Neural cell (in vitro differentiated cells): ENCODE measurements around the gene NCAPD3. TPM values are rescaled to one million over a fixed set of nuclear protein-coding genes. Genes with fewer than 3 reads are reported as not detected.
"Not testable (repeated sequence)": the region's sequence is repeated elsewhere in the genome, so short reads cannot be mapped to it uniquely, and the experiment has no call there.

Experiments used
- H2AFZ ChIP-seq: fragments of 200-600, 300-800 bp; sonication (generic), shearing (Covaris generic); 2 replicates; pipeline ENCODE4 v1.6.0; 2014; ENCODE audit warnings: low read depth, mild to moderate bottlenecking, antibody characterized with exemption, low read length, moderate library complexity
- H3F3A ChIP-seq: fragments of 200-600 bp; shearing (Covaris generic); 2 replicates; pipeline ENCODE4 v1.6.1; 2016; ENCODE audit warnings: mild to moderate bottlenecking, moderate library complexity, mixed read lengths, antibody characterized with exemption, low read length; ENCODE audit not compliant: insufficient read depth, poor library complexity, severe bottlenecking
- H3K27ac ChIP-seq: fragments of 200-600, 300-800 bp; sonication (generic), shearing (Covaris generic); 2 replicates; pipeline ENCODE4 v1.5.1; 2014; ENCODE audit warnings: mild to moderate bottlenecking, low read length, moderate library complexity
- H3K27me3 ChIP-seq: fragments of 300-800, 200-600 bp; sonication (generic), shearing (Covaris generic); 2 replicates; pipeline ENCODE4 v1.6.0; 2014; ENCODE audit warnings: mild to moderate bottlenecking, low read depth, low read length, moderate library complexity; ENCODE audit not compliant: insufficient read depth
- H3K36me3 ChIP-seq: fragments of 300-800, 200-600 bp; sonication (generic), shearing (Covaris generic); 2 replicates; pipeline ENCODE4 v1.5.1; 2014; ENCODE audit warnings: mild to moderate bottlenecking, antibody characterized with exemption, low read length, moderate library complexity; ENCODE audit not compliant: insufficient read depth
- H3K4me2 ChIP-seq: fragments of 300-800, 200-600 bp; sonication (generic), shearing (Covaris generic); 2 replicates; pipeline ENCODE4 v1.6.0; 2014; ENCODE audit warnings: mild to moderate bottlenecking, low read length
- H3K4me3 ChIP-seq: fragments of 300-800, 200-600 bp; sonication (generic), shearing (Covaris generic); 2 replicates; pipeline ENCODE4 v1.5.1; 2014; ENCODE audit warnings: mild to moderate bottlenecking, low read length, moderate library complexity
- H3K79me2 ChIP-seq: fragments of 200-600 bp; shearing (Covaris generic); replicated peaks from 2 replicates; pipeline ENCODE4 v1.6.0; 2014; ENCODE audit warnings: mild to moderate bottlenecking, low read length, moderate library complexity; ENCODE audit not compliant: insufficient read depth
- H3K9ac ChIP-seq: fragments of 300-800, 200-600 bp; sonication (generic), shearing (Covaris generic); 2 replicates; pipeline ENCODE4 v1.6.1; 2016; ENCODE audit warnings: mild to moderate bottlenecking, low read length, mixed read lengths
- H3K9me2 ChIP-seq: fragments of 200-600 bp; shearing (Covaris generic); 2 replicates; pipeline ENCODE4 v1.6.1; 2016; ENCODE audit warnings: mild to moderate bottlenecking, low read length, mixed read lengths; ENCODE audit not compliant: insufficient read depth
- H3K9me3 ChIP-seq: fragments of 200-600, 300-800 bp; sonication (generic), shearing (Covaris generic); 2 replicates; pipeline ENCODE4 v1.6.1; 2016; ENCODE audit warnings: mild to moderate bottlenecking, mixed run types, low read length, moderate library complexity, mixed read lengths
- H4K20me1 ChIP-seq: fragments of 200-600 bp; shearing (Covaris generic); 2 replicates; pipeline ENCODE4 v1.6.1; 2016; ENCODE audit warnings: mild to moderate bottlenecking, mixed run types; ENCODE audit not compliant: insufficient read depth
- CTCF ChIP-seq: fragments of 450-650 bp; IDR thresholded peaks from 2 replicates; pipeline ENCODE4 v1.5.1; 2014; ENCODE audit warnings: antibody characterized with exemption, mild to moderate bottlenecking, moderate library complexity; ENCODE audit not compliant: poor library complexity, severe bottlenecking
- EP300 ChIP-seq: fragments of 450-650 bp; conservative IDR thresholded peaks from 2 replicates; pipeline ENCODE4 v1.6.1; 2014; ENCODE audit warnings: antibody characterized with exemption, mild to moderate bottlenecking, moderate library complexity; ENCODE audit not compliant: poor library complexity, severe bottlenecking
- EZH2 ChIP-seq: fragments of 200-600, 300-800 bp; shearing (Covaris generic), sonication (generic); IDR thresholded peaks from 2 replicates; pipeline ENCODE4 v1.6.1; 2014; ENCODE audit warnings: antibody characterized with exemption, low read length, borderline replicate concordance, mild to moderate bottlenecking; ENCODE audit not compliant: insufficient read depth, poor library complexity, severe bottlenecking
- MXI1 ChIP-seq: fragments of 450-650 bp; conservative IDR thresholded peaks from 2 replicates; pipeline ENCODE4 v1.6.1; 2014; ENCODE audit warnings: antibody characterized with exemption, mild to moderate bottlenecking; ENCODE audit not compliant: poor library complexity, severe bottlenecking
- POLR2AphosphoS5 ChIP-seq: IDR thresholded peaks from 2 replicates; pipeline ENCODE4 v1.6.1; 2012
- RAD21 ChIP-seq: fragments of 450-650 bp; conservative IDR thresholded peaks from 2 replicates; pipeline ENCODE4 v1.6.1; 2014; ENCODE audit warnings: antibody characterized with exemption, mild to moderate bottlenecking, moderate library complexity
- REST ChIP-seq: IDR thresholded peaks from 2 replicates; pipeline ENCODE4 v1.6.1; 2012; ENCODE audit warnings: borderline replicate concordance
- SMC3 ChIP-seq: fragments of 450-650 bp; conservative IDR thresholded peaks from 2 replicates; pipeline ENCODE4 v1.6.1; 2014; ENCODE audit warnings: antibody characterized with exemption, mild to moderate bottlenecking, moderate library complexity; ENCODE audit not compliant: poor library complexity
- TAF1 ChIP-seq: IDR thresholded peaks from 2 replicates; pipeline ENCODE4 v1.6.1; 2012; ENCODE audit warnings: low read depth
- polyA plus RNA-seq: library from polyadenylated mRNA; depleted of rRNA; stranded (reverse); fragments of >200 nt; gene quantifications from 2 replicates; pipeline ENCODE4 v1.2.3, GENCODE V29; 2014

NCAPD3 gene
- polyA plus RNA-seq, 1 donor from 2014 or later: 11.9 TPM

- no peak overlapping the region for H3K4me2 ChIP-seq
- TF ChIP-seq SMC3: no peak
- TF ChIP-seq EZH2: no peak
- TF ChIP-seq CTCF: no peak
- no peak for TF ChIP-seq POLR2AphosphoS5
- no peak for TF ChIP-seq TAF1
- TF ChIP-seq REST: no peak
- no peak for TF ChIP-seq EP300
- no peak for TF ChIP-seq RAD21
- no peak for TF ChIP-seq MXI1
- no peak overlapping the region for H2AFZ ChIP-seq
- H4K20me1 ChIP-seq: no peaks in the 10 kb centered on the region
- H3K9ac ChIP-seq: no peak overlapping the region
- H3K4me3 ChIP-seq: no peak overlapping the region
- no peaks in the 10 kb centered on the region for H3K9me3 ChIP-seq
- H3K79me2 ChIP-seq: no peaks in the 10 kb centered on the region
- H3K36me3 ChIP-seq: no peaks in the 10 kb centered on the region
- no peaks in the 10 kb centered on the region for H3F3A ChIP-seq
- H3K27me3 ChIP-seq: no peaks in the 10 kb centered on the region
- H3K27ac ChIP-seq: no peak overlapping the region
- H3K9me2 ChIP-seq: no peaks in the 10 kb centered on the region
Observed at GRCh38 chr11:134199531-134199930, 24.2 kb downstream of the NCAPD3 start.

- Histone ChIP-seq H3K9ac (no peak overlapping the region), H2AFZ (no peak overlapping the region), H3K36me3 (no peaks in the 10 kb centered on the region), H3K4me2 (no peak overlapping the region), H3K9me2 (no peaks in the 10 kb centered on the region), H3K27me3 (no peaks in the 10 kb centered on the region), H3K79me2 (no peaks in the 10 kb centered on the region), H3K4me3 (no peak overlapping the region), H3K27ac (no peak overlapping the region), H4K20me1 (no peaks in the 10 kb centered on the region), H3K9me3 (no peaks in the 10 kb centered on the region), H3F3A (no peaks in the 10 kb centered on the region)
- TF ChIP-seq EZH2 (no peak), RAD21 (no peak), EP300 (no peak), POLR2AphosphoS5 (no peak), CTCF (no peak), SMC3 (no peak), MXI1 (no peak), TAF1 (no peak), REST (no peak)
Observed at GRCh38 chr11:134196756-134197155, 27.0 kb downstream of the NCAPD3 start.

GRCh38 chr11:134188092-134188491, 35.7 kb downstream of the NCAPD3 start:
- H3K9ac ChIP-seq, H3K4me3 ChIP-seq, H3K9me2 ChIP-seq, H3K79me2 ChIP-seq, H3K27ac ChIP-seq, H3K27me3 ChIP-seq, H2AFZ ChIP-seq, H3K36me3 ChIP-seq, H3K4me2 ChIP-seq, H4K20me1 ChIP-seq, H3F3A ChIP-seq, H3K9me3 ChIP-seq: not testable (repeated sequence)
